ENCODE measurements around the gene ARRB1.

The ARRB1 gene

DNA sequence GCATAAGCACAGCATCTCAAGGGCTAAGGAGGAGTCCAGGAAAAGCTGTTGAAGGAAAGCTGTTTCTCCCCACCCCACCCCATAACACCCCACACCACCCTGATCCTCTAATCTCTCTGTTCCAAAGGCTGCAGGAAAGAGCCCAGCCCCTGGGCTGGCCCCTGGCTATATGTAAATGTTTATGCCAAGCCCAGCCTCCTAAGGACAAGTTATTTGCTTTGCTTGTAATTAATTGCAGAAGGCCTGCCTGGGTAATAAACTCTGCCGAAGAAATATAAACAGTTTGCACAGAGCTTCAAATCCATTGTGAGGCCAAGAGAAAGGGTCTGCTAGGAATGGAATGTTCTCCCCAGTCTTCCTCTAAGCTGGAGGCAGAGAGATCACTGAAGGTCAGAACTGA, 21.2 kb downstream of the ARRB1 start:
- no peaks in the 10 kb centered on the region for H3K4me1 ChIP-seq (ENCODE audit: low read depth, poor library complexity, severe bottlenecking)
- no peak overlapping the region for H3K27ac ChIP-seq

DNA sequence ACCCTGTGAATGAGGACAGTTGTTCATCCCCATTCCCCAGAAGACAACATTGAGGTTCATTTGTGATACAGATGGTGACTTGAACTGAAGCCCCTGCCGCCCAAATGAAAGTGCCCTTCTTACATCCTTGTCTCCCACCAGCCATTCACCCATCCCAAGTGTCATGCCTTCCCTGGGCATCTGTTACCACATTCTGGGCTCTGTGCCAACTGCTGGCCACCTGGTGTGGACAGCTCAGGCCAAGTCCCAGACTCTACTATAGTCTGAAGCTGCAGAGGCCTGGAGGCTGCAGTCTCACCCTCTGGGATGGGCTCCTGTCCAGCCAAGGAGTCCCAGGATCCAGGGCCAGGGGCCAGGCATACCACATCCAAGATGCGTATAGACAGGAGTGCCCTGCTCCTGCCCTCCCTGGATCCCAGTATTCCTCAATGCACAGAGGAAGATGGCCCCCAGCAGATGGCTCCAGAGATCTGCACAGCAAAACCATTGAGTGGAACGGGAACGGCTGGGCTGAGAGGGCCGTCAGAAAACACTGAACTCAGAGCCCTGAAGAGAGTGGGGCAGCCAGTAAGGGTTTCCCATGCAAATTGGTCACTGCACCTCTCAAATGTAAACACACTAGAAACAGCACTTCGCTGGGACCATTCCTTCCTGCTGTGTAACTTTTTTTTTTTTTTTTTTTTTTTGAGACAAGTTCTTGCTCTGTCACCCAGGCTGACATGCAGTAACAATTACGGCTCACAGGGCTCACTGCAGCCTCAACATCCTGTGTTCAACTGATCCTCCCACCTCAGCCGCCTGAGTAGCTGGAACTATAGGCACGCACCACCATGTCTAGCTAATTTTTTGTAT, 22.8 kb downstream of the ARRB1 start:
- Histone ChIP-seq H3K27me3 (ENCODE audit: insufficient read depth, low read depth) (no peaks in the 10 kb centered on the region), H3K79me2 (ENCODE audit: insufficient read depth, low read depth) (no peaks in the 10 kb centered on the region), H3K27ac (no peak overlapping the region), H3K4me1 (ENCODE audit: low read depth, poor library complexity, severe bottlenecking) (no peaks in the 10 kb centered on the region), H3K36me3 (ENCODE audit: insufficient read depth) (no peaks in the 10 kb centered on the region), H3K4me2 (no peak overlapping the region), H3K9ac (no peak overlapping the region), H2AFZ (ENCODE audit: low read depth) (no peak overlapping the region), H3K4me3 (IDR thresholded peaks at IDR 0.05; ENCODE audit: insufficient read depth, low read depth, low read length) (no peak overlapping the region), H4K20me1 (ENCODE audit: insufficient read depth) (no peaks in the 10 kb centered on the region)
- TF ChIP-seq, protein P1, sequence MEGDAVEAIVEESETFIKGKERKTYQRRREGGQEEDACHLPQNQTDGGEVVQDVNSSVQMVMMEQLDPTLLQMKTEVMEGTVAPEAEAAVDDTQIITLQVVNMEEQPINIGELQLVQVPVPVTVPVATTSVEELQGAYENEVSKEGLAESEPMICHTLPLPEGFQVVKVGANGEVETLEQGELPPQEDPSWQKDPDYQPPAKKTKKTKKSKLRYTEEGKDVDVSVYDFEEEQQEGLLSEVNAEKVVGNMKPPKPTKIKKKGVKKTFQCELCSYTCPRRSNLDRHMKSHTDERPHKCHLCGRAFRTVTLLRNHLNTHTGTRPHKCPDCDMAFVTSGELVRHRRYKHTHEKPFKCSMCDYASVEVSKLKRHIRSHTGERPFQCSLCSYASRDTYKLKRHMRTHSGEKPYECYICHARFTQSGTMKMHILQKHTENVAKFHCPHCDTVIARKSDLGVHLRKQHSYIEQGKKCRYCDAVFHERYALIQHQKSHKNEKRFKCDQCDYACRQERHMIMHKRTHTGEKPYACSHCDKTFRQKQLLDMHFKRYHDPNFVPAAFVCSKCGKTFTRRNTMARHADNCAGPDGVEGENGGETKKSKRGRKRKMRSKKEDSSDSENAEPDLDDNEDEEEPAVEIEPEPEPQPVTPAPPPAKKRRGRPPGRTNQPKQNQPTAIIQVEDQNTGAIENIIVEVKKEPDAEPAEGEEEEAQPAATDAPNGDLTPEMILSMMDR (conservative IDR thresholded peaks at IDR 0.05; ENCODE audit: low read depth, low read length): no peak

More for the DNA sequence above, 21.2 kb downstream of the ARRB1 start:
- Histone ChIP-seq H3K79me2 (ENCODE audit: insufficient read depth, low read depth) (no peaks in the 10 kb centered on the region), H3K4me2 (no peak overlapping the region), H2AFZ (ENCODE audit: low read depth) (no peak overlapping the region), H3K9ac (no peak overlapping the region), H3K4me3 (IDR thresholded peaks at IDR 0.05; ENCODE audit: insufficient read depth, low read depth, low read length) (no peak overlapping the region), H3K27me3 (ENCODE audit: insufficient read depth, low read depth) (no peaks in the 10 kb centered on the region), H4K20me1 (ENCODE audit: insufficient read depth) (no peaks in the 10 kb centered on the region), H3K36me3 (ENCODE audit: insufficient read depth) (no peaks in the 10 kb centered on the region)
- TF ChIP-seq, protein P1 (conservative IDR thresholded peaks at IDR 0.05; ENCODE audit: low read depth, low read length): no peak

DNA sequence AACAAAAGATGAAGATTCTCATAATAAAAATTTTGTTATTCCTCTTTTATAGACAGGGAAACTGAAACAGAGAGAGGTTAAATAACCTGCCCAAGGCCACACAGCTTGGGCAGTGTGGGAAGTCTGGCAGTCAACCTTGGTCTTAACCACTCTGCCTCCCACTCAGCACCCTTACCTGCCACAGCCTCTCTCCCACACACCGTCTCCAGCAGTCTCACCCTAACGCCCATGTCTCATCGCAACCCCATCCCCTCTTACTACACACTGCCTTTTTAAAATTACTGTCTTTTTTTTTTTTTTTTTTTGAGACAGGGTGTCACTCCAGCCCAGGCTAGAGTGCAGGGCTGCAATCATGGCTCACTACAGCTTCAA, 25.0 kb downstream of the ARRB1 start:
- no peak overlapping the region for H3K9ac ChIP-seq
- no peak overlapping the region for H3K4me2 ChIP-seq
- no peak overlapping the region for H3K27ac ChIP-seq

DNA sequence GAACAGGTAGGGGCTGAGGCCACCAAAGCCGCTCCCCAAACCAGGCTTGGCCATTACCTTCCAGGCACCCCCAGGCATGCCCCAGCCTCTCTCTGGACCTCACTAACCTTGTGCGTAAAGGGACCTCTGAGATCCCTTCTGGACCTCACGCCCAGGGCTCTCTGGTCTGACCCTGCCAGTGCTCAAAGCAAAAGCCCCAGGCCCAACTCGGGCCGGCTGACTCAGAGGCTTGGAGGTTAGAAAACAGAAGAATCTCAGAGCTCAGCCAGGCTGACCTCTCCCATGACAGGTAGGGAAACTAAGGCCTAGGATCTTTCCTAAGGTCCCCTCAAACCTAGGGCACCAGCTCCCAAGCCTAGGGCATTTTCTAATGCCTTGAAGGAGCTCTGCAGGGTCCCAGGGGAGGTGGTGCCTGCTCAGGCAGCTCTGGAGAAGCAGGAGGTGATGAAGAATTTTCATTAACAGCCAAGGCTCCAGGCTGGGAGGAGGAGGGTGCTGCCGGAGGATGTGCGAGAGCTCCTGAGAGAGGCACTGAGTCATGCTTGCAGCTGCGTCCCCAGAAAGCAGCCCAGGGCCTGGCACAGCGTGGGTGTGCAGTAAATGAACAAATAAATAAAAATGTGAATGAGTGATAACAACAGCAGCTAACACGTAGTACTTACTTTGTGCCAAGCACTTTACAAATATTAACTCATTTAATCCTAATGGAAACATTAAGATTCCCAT, 25.6 kb downstream of the ARRB1 start:
- TF ChIP-seq, protein P1 (conservative IDR thresholded peaks at IDR 0.05; ENCODE audit: low read depth, low read length): no peak
- H3K79me2 ChIP-seq (ENCODE audit: insufficient read depth, low read depth): no peaks in the 10 kb centered on the region
- no peak overlapping the region for H3K4me2 ChIP-seq
- H4K20me1 ChIP-seq (ENCODE audit: insufficient read depth): no peaks in the 10 kb centered on the region
- no peak overlapping the region for H2AFZ ChIP-seq (ENCODE audit: low read depth)
- H3K27ac ChIP-seq: no peak overlapping the region
- no peak overlapping the region for H3K9ac ChIP-seq
- H3K4me1 ChIP-seq (ENCODE audit: low read depth, poor library complexity, severe bottlenecking): no peaks in the 10 kb centered on the region
- H3K4me3 ChIP-seq (IDR thresholded peaks at IDR 0.05; ENCODE audit: insufficient read depth, low read depth, low read length): no peak overlapping the region
- H3K27me3 ChIP-seq (ENCODE audit: insufficient read depth, low read depth): no peaks in the 10 kb centered on the region
- H3K36me3 ChIP-seq (ENCODE audit: insufficient read depth): no peaks in the 10 kb centered on the region

More for the DNA sequence above, 25.0 kb downstream of the ARRB1 start:
- Histone ChIP-seq H4K20me1 (ENCODE audit: insufficient read depth) (no peaks in the 10 kb centered on the region), H3K27me3 (ENCODE audit: insufficient read depth, low read depth) (no peaks in the 10 kb centered on the region), H2AFZ (ENCODE audit: low read depth) (no peak overlapping the region), H3K4me1 (ENCODE audit: low read depth, poor library complexity, severe bottlenecking) (no peaks in the 10 kb centered on the region), H3K4me3 (IDR thresholded peaks at IDR 0.05; ENCODE audit: insufficient read depth, low read depth, low read length) (no peak overlapping the region), H3K79me2 (ENCODE audit: insufficient read depth, low read depth) (no peaks in the 10 kb centered on the region), H3K36me3 (ENCODE audit: insufficient read depth) (no peaks in the 10 kb centered on the region)
- TF ChIP-seq, protein P1 (conservative IDR thresholded peaks at IDR 0.05; ENCODE audit: low read depth, low read length): no peak

Data from KMS-11 (cell line).